DMS114 treated with DMSO at 0.1 percent for 48 hours (cell line): Measurements from ENCODE around the gene SLC17A5.
"Not testable (repeated sequence)": the region's sequence is repeated elsewhere in the genome, so short reads cannot be mapped to it uniquely, and the experiment has no call there.

Experiments used
- DNase-seq: peaks from one replicate; lab custom pipeline; 2025; ENCODE audit not compliant: unreplicated experiment; lab: John Stamatoyannopoulos, UW

Gene SLC17A5

GRCh38 chr6:73666393-73666792 lies 12.6 kb upstream of the SLC17A5 start:
- no peak for DNase-seq

- DNase-seq: no peak
These were observed 12.0 kb upstream of the SLC17A5 start for GRCh38 chr6:73665686-73666319.

GRCh38 chr6:73664701-73665100 lies 10.9 kb upstream of the SLC17A5 start:
- no peak for DNase-seq

GRCh38 chr6:73657201-73657600 lies 3.4 kb upstream of the SLC17A5 start:
- no peak for DNase-seq

- no peak for DNase-seq
These were observed 2.8 kb upstream of the SLC17A5 start for GRCh38 chr6:73656531-73657145.

GRCh38 chr6:73655341-73655917 lies 1.6 kb upstream of the SLC17A5 start:
- no peak for DNase-seq

GRCh38 chr6:73652637-73653570 lies 888 bp downstream of the SLC17A5 start:
- peak; percentile 48 for DNase-seq

- DNase-seq: no peak
These were observed 4.0 kb downstream of the SLC17A5 start for GRCh38 chr6:73649783-73650182.

GRCh38 chr6:73648166-73648565 lies 5.6 kb downstream of the SLC17A5 start:
- no peak for DNase-seq

- no peak for DNase-seq
These were observed 8.7 kb downstream of the SLC17A5 start for GRCh38 chr6:73644941-73645591.

- no peak for DNase-seq
These were observed 9.8 kb downstream of the SLC17A5 start for GRCh38 chr6:73644030-73644429.

- no peak for DNase-seq
These were observed 11.3 kb downstream of the SLC17A5 start for GRCh38 chr6:73642530-73642929.

- DNase-seq: no peak
These were observed 13.5 kb downstream of the SLC17A5 start for GRCh38 chr6:73640179-73640750.

- no peak for DNase-seq
These were observed 14.8 kb downstream of the SLC17A5 start for GRCh38 chr6:73639040-73639439.

GRCh38 chr6:73637404-73637803 lies 16.4 kb downstream of the SLC17A5 start:
- DNase-seq: no peak

- DNase-seq: no peak
These were observed 17.7 kb downstream of the SLC17A5 start for GRCh38 chr6:73636048-73636447.

GRCh38 chr6:73632346-73632745 lies 21.4 kb downstream of the SLC17A5 start:
- no peak for DNase-seq

- DNase-seq: no peak
These were observed 21.9 kb downstream of the SLC17A5 start for GRCh38 chr6:73631849-73632248.

- DNase-seq: no peak
These were observed 23.4 kb downstream of the SLC17A5 start for GRCh38 chr6:73630401-73630800.

GRCh38 chr6:73624896-73625295 lies 28.9 kb downstream of the SLC17A5 start:
- no peak for DNase-seq

- not testable (repeated sequence) for DNase-seq
These were observed 30.3 kb downstream of the SLC17A5 start for GRCh38 chr6:73623480-73623879.
